Esophagus (tissue), 2 donors: ENCODE results near the gene LRRC4. TPM values are rescaled to one million over a fixed set of nuclear protein-coding genes. Genes with fewer than 3 reads are reported as not detected.

ENCODE experiments used
- H3K27ac ChIP-seq, 2 donors: one replicate each; pipeline ENCODE4 v1.5.1; 2013; ENCODE audit warnings: low read depth in 2 of 2, mild to moderate bottlenecking in 2 of 2, inconsistent platforms in 1 of 2, low read length in 1 of 2, moderate library complexity in 1 of 2
- H3K27me3 ChIP-seq, 2 donors: one replicate each; pipeline ENCODE4 v1.6.1; 2013; ENCODE audit warnings: low read length in 2 of 2, control low read depth in 1 of 2, mild to moderate bottlenecking in 1 of 2; ENCODE audit not compliant: insufficient read depth in 2 of 2, control insufficient read depth in 1 of 2
- H3K36me3 ChIP-seq, 2 donors: one replicate each; pipeline ENCODE4 v1.6.1; 2013; ENCODE audit warnings: low read length in 1 of 2; ENCODE audit not compliant: control insufficient read depth in 2 of 2, insufficient read depth in 2 of 2
- H3K4me1 ChIP-seq, 2 donors: one replicate each; pipeline ENCODE4 v1.6.1; 2013; ENCODE audit warnings: low read length in 1 of 2; ENCODE audit not compliant: control insufficient read depth in 2 of 2, insufficient read depth in 2 of 2
- H3K4me3 ChIP-seq, 2 donors: one replicate each; pipeline ENCODE4 v1.5.1; 2013; ENCODE audit warnings: low read length in 2 of 2, mild to moderate bottlenecking in 2 of 2, low read depth in 1 of 2, moderate library complexity in 1 of 2
- H3K9me3 ChIP-seq, 2 donors: one replicate each; pipeline ENCODE4 v1.6.1; 2013; ENCODE audit warnings: mild to moderate bottlenecking in 2 of 2, low read depth in 1 of 2, low read length in 1 of 2, moderate library complexity in 1 of 2; ENCODE audit not compliant: control insufficient read depth in 2 of 2, insufficient read depth in 1 of 2
- WGBS, 2 donors: extraction: QIAGEN DNeasy Blood & Tissue Kit; methylation state at CpG; one replicate each; pipeline ENCODE4 v1.1.7; 2013; 5-methylcytosine and 5-hydroxymethylcytosine counted together
- polyA plus RNA-seq, 2 donors: library from polyadenylated mRNA; stranded (reverse); fragments of 200-250 nt; gene quantifications; one replicate each; pipeline ENCODE4 v1.2.3, GENCODE V29; 2013
- donor health status: healthy with polysubstance abuse.
- donor health status: Bipolar disorder and iron deficiency.

The LRRC4 gene
- polyA plus RNA-seq, 2 donors = 1.9 to 2.1 TPM

DNA sequence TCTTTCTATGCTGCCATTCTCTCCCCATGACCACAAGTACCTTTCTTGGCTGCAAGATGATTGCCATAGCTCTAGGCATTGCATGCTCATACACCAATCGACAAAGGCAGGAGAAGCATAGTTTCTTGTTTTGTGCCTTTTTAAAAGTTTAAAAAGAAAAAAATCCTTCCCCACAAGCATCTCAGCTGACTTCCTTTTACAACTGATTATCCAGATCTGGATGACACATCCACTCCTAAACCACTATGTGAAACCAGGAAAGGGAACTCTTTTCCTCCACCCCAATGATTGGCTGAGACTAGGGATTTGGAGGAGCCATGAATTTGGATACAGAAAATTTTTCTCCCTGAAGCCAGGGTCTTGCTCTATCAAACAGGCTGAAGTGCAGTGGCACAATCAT, 14.5 kb upstream of the LRRC4 start:
- Histone ChIP-seq H3K27ac (no peak overlapping the region), H3K9me3 (no peaks in the 10 kb centered on the region), H3K36me3 (no peaks in the 10 kb centered on the region), H3K4me3 (no peak overlapping the region), H3K4me1 (peaks cover 0 to 2% of the 10 kb centered on the region in 2 donors), H3K27me3 (no peaks in the 10 kb centered on the region)
- WGBS, 2 donors = 54 to 65% methylated on average over 1 of the region's 1 CpG

DNA sequence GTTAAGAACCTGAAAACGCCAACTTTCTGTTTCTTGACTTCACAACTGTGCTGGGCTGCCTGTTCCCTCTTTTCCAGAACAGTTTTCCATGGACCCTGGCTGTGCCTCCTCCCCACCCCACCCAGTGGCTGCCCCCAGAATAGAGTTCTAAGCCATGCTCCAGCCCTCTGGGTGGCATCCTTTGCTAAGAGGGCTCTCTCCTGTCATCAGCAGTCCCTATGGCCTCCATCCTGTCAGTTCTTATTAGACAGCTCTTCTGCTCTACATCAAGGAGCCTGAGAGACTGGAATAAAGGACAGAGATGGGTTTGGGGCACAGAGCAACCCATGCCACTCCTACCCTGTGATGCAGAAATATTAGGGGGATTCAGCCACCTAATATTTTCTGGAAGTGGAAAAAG, 13.9 kb upstream of the LRRC4 start:
- H3K4me1 ChIP-seq = peaks cover 0 to 2% of the 10 kb centered on the region in 2 donors
- no peaks in the 10 kb centered on the region for H3K36me3 ChIP-seq
- no peak overlapping the region for H3K4me3 ChIP-seq
- no peaks in the 10 kb centered on the region for H3K9me3 ChIP-seq
- WGBS, 2 donors = 70 to 87% methylated on average over 1 of the region's 1 CpG
- no peaks in the 10 kb centered on the region for H3K27me3 ChIP-seq
- H3K27ac ChIP-seq = no peak overlapping the region

DNA sequence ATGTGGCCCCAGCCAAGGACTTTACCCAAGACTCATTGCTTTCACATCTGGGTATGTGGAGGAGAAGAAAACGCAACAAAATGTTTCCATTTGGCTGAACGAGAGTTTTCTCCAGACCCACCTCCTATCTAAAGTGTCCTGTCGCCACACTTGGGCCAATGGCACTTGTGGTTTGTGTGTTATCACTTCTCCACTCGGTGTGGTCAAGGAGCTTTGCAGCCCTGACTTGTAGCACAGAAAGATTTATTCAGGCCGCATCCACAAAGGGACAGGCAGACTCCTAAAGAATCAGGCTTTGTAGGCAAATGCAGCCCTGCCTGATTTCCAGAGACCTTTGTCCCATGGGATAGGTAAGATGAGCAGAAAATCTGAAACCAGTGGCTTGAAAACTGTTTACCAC, 12.8 kb upstream of the LRRC4 start:
- Histone ChIP-seq H3K27ac (no peak overlapping the region), H3K4me3 (no peak overlapping the region), H3K9me3 (no peaks in the 10 kb centered on the region), H3K27me3 (no peaks in the 10 kb centered on the region), H3K36me3 (no peaks in the 10 kb centered on the region), H3K4me1 (peaks cover 0 to 2% of the 10 kb centered on the region in 2 donors)
- WGBS, 2 donors = 81 to 89% methylated on average over 5 of the region's 5 CpGs

DNA sequence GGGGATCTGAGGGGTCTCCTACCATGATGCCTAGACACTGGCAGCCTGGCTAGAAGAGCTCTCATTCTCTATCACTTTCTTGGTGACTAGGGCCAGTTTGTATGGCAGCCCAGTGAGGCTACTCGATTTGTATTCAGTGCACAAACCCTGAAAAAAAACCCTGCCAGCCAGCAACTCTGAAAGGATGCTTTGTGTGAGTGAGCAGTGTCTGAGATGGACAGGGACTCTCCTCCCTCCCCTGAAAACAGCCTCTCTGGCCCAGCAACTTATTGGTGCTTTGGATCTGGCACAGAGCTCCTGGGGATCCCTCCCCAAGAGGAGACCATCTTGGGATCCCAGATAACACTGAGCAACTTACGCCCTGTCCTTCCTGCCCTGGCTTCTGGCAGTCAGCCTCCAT, 10.8 kb upstream of the LRRC4 start:
- Histone ChIP-seq H3K9me3 (no peaks in the 10 kb centered on the region), H3K36me3 (no peaks in the 10 kb centered on the region), H3K4me1 (peaks cover 0 to 2% of the 10 kb centered on the region in 2 donors), H3K4me3 (no peak overlapping the region), H3K27me3 (no peaks in the 10 kb centered on the region), H3K27ac (no peak overlapping the region)
- 80 to 91% methylated on average over 2 of the region's 2 CpGs for WGBS, 2 donors

DNA sequence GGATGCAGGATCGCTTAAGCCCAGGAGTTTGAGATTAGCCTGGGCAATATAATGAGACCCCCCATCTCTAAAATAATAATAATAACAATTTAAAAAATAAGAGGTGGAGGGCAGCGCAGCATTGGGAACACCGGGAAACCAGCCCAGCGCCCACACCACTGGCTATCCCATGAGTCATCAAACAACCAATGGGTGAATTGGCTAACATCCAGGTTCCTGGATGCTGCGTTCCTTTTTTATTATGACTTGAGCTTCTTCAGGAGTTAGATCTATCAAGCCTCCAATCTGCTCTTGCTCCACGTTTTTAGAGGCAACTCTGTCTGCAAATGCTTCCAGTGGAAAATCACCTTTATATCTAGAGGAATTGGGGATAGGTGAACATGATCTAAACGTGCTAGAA, 10.0 kb upstream of the LRRC4 start:
- H3K27ac ChIP-seq = no peak overlapping the region
- 49 to 63% methylated on average over 7 of the region's 7 CpGs for WGBS, 2 donors
- H3K4me3 ChIP-seq = no peak overlapping the region

DNA sequence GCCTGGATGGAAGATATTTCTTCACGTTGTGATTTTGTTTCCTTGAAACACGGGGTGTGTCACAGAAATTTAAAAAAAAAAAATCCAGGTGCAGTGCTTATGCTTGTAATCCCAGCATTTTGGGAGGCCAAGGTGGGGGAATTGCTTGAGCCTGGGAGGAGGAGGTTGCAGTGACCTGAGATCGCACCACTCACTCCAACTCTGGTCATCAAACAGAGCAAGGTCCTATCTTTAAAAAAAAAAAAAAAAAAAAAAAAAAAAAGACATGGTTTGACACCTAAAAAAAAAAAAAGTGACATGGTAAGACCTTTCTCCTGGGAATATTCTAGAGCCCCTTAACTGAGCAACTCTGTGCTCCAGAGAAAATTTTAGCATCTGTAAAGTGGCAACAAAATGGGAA, 9.0 kb upstream of the LRRC4 start:
- no peak overlapping the region for H3K27ac ChIP-seq
- H3K4me3 ChIP-seq = no peak overlapping the region
- WGBS, 2 donors = 67 to 77% methylated on average over 3 of the region's 3 CpGs
- H3K4me1 ChIP-seq = peaks cover 0 to 2% of the 10 kb centered on the region in 2 donors
- no peaks in the 10 kb centered on the region for H3K9me3 ChIP-seq
- H3K27me3 ChIP-seq = no peaks in the 10 kb centered on the region
- H3K36me3 ChIP-seq = no peaks in the 10 kb centered on the region

More for the DNA sequence above, 10.0 kb upstream of the LRRC4 start:
- Histone ChIP-seq H3K4me1 (peaks cover 0 to 2% of the 10 kb centered on the region in 2 donors), H3K27me3 (no peaks in the 10 kb centered on the region), H3K36me3 (no peaks in the 10 kb centered on the region), H3K9me3 (no peaks in the 10 kb centered on the region)

DNA sequence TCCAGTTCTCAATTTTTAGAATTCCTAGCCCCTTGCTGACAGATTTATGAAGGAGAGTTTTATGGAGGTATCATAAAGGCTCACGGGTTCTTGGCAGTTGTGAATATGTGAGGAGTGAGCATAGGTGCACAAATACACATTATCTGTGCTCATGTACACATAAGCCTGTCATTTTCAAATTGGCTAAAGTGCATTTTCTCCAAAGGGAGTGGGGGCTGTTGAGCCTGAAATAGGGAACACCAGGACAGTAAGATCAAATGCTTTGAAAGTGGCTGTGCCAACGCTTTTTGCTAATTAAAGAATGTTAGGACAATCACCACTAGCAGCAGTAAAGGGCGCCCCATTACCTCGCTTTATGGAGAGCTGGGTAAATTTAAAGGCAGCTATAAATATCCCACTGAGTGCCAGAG, 8.3 kb upstream of the LRRC4 start:
- H3K36me3 ChIP-seq = no peaks in the 10 kb centered on the region
- H3K27ac ChIP-seq = no peak overlapping the region
- no peaks in the 10 kb centered on the region for H3K27me3 ChIP-seq
- H3K9me3 ChIP-seq = no peaks in the 10 kb centered on the region
- no peaks in the 10 kb centered on the region for H3K4me1 ChIP-seq
- WGBS, 2 donors = 88 to 97% methylated on average over 4 of the region's 4 CpGs
- H3K4me3 ChIP-seq = no peak overlapping the region

DNA sequence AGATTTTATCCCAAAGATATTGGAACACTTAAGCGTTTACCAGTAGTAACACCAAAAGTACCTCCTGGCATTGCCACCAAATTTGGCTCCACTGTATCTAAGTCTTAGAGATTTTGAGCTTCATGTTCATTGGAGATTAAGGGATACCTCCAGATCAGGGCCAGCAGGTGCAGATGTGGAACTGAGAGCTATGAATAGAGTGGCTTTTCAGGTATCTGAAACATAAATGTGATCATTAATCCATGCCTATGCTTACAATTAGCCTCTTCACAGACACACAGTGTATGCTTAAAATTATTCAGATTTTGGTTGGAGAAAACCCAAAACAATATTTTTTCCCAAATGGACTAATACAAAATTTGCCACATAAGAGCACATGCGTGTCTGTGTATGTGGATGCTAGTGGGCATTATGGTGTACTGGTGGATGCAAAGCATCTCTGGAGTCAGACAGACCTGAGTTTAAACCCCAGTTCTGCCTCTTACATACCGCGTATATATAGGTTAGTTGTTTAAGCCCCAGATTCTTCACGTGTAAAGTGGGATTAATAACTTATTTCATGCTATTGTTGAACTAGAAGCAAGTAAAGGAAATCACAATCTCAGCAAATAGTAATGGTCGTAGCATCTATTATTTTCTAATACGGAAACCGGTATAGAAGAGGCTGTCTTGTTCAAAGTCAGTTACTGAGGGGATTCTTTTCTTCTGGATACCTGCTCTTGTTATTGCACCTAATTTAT, 6.8 kb upstream of the LRRC4 start:
- H3K4me1 ChIP-seq = no peaks in the 10 kb centered on the region
- 96 to 97% methylated on average over 8 of the region's 8 CpGs for WGBS, 2 donors
- no peaks in the 10 kb centered on the region for H3K9me3 ChIP-seq
- H3K27ac ChIP-seq = no peak overlapping the region
- no peaks in the 10 kb centered on the region for H3K36me3 ChIP-seq
- no peak overlapping the region for H3K4me3 ChIP-seq
- no peaks in the 10 kb centered on the region for H3K27me3 ChIP-seq

DNA sequence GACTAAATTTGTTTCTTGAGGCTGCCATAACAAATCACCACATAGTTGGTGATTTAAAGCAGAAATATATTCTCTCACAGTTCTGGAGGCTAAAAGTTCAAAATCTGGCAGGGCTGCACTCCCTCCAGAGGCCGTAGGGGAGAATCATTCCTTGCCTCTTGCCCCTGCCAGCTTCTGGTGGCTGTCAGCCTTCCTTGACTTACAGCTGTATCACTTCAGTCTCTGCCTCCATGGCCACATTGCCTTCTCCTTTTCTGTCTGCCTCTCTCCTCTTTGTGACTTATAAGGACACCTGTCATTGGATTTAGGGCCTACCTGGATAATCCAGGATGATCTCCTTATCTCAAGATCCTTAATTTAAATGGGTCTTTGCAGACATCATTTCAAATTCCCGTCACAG, 5.8 kb upstream of the LRRC4 start:
- Histone ChIP-seq H3K9me3 (no peaks in the 10 kb centered on the region), H3K4me1 (no peaks in the 10 kb centered on the region), H3K27me3 (no peaks in the 10 kb centered on the region), H3K27ac (no peak overlapping the region), H3K4me3 (no peak overlapping the region), H3K36me3 (no peaks in the 10 kb centered on the region)
- 95 to 96% methylated on average over 2 of the region's 2 CpGs for WGBS, 2 donors

DNA sequence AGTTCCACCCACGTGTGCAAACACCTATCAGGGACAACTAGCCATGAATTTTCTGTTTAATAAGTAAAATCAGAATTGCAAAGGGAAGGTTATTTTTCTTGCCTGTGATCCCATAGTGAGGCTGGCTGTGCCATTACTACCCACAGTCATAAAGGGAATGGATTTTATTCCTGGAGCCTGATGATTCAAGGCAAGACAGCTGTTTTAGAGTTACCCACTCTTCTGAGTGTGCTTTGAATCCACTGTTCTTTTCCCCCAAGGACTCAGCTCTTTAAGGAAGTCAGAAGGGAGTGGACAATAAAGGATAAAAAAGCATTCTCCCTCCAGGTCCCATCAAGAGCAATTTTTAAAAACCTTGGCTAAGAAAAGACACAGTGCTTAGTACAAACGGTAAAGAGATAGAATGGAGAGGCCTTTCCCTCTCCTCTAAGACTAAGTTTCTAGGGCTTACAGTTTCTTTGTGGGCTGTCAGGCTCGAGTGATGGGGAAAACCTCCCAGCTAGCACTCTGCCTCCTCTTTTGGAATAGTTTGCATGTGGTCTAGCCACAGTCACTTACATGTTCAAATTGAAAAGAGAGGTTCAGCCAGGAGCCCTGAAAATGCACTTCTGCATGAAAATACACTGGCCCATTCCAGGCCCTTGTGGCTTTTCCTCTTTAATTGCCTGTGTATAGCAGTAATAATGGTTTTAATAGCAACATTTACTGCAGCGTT, 5.1 kb upstream of the LRRC4 start:
- 82 to 83% methylated on average over 4 of the region's 4 CpGs for WGBS, 2 donors
- H3K9me3 ChIP-seq = no peaks in the 10 kb centered on the region
- no peaks in the 10 kb centered on the region for H3K27me3 ChIP-seq
- H3K36me3 ChIP-seq = no peaks in the 10 kb centered on the region
- H3K4me1 ChIP-seq = no peaks in the 10 kb centered on the region
- no peak overlapping the region for H3K4me3 ChIP-seq
- H3K27ac ChIP-seq = no peak overlapping the region
